H1 (cell line): ENCODE measurements around the gene PMS2. TPM values are rescaled to one million over a fixed set of nuclear protein-coding genes. Genes with fewer than 3 reads are reported as not detected.

Experiments
- CTCF ChIA-PET: fragments of 300-600 bp; sonication (Branson Sonifier 250); formaldehyde crosslinking; loops from one replicate; lab custom pipeline; 2021; ENCODE audit not compliant: partially characterized antibody; lab: Charles Lee
- POLR2A ChIA-PET: fragments of 300-600 bp; sonication (Branson Sonifier 250); formaldehyde crosslinking; loops from one replicate; lab custom pipeline; 2021; ENCODE audit warnings: inconsistent platforms; ENCODE audit not compliant: partially characterized antibody; lab: Charles Lee
- DNase-seq, 2 experiments: peaks; one replicate each; pipeline versions ENCODE4 v3.0.0 to v3.0.0-alpha.2; 2010 to 2022; ENCODE audit warnings: low spot score in 2 of 2, low read depth in 1 of 2, mixed read lengths in 1 of 2
- FAIRE-seq: peaks from 2 replicates; lab custom pipeline; 2011; peaks lifted over from hg19 to GRCh38; lab: Jason Lieb, UNC
- H2AFZ ChIP-seq: 2 replicates; pipeline ENCODE4 v1.8.1; 2012; ENCODE audit warnings: low read length, inconsistent platforms
- H2AK5ac ChIP-seq: 2 replicates; pipeline ENCODE4 v1.6.1; 2013; ENCODE audit warnings: low read depth, low read length
- H2BK120ac ChIP-seq: replicated peaks from 2 replicates; pipeline ENCODE3; 2013; ENCODE audit warnings: low read depth, low read length, inconsistent platforms
- H2BK12ac ChIP-seq: 2 replicates; pipeline ENCODE4 v1.6.1; 2013; ENCODE audit warnings: low read depth, low read length
- H2BK15ac ChIP-seq: 2 replicates; pipeline ENCODE4 v1.6.1; 2013; ENCODE audit warnings: low read length
- H2BK20ac ChIP-seq: 2 replicates; pipeline ENCODE4 v1.6.1; 2013; ENCODE audit warnings: low read length
- H2BK5ac ChIP-seq: 2 replicates; pipeline ENCODE4 v1.6.1; 2013; ENCODE audit warnings: low read depth, low read length
- H3K14ac ChIP-seq: 2 replicates; pipeline ENCODE4 v1.6.1; 2013; ENCODE audit warnings: inconsistent platforms; ENCODE audit not compliant: insufficient read length
- H3K18ac ChIP-seq: 2 replicates; pipeline ENCODE4 v1.6.1; 2013; ENCODE audit warnings: low read length; ENCODE audit errors: extremely low read depth
- H3K23ac ChIP-seq: 2 replicates; pipeline ENCODE4 v1.6.1; 2013; ENCODE audit warnings: inconsistent platforms; ENCODE audit not compliant: insufficient read length
- H3K23me2 ChIP-seq: 2 replicates; pipeline ENCODE4 v1.6.1; 2013; ENCODE audit warnings: low read depth, low read length
- H3K27ac ChIP-seq: 2 replicates; pipeline ENCODE4 v1.6.1; 2011; ENCODE audit warnings: low read depth, low read length, inconsistent platforms
- H3K27me3 ChIP-seq, 4 experiments: replicated peaks in 1 of 4; 1 replicate in 1 of 4; 2 replicates in 3 of 4; pipeline versions ENCODE4 v1.6.1 to v1.8.1; 2011 to 2013; ENCODE audit warnings: low read length in 3 of 4, mild to moderate bottlenecking in 3 of 4, inconsistent platforms in 2 of 4, mixed read lengths in 2 of 4, moderate library complexity in 1 of 4; ENCODE audit not compliant: control insufficient read depth in 3 of 4, insufficient read depth in 3 of 4; ENCODE audit errors: extremely low read depth in 1 of 4
- H3K36me3 ChIP-seq, 4 experiments: 2 replicates each; pipeline versions ENCODE4 v1.6.1 to v1.8.1; 2011 to 2013; ENCODE audit warnings: mild to moderate bottlenecking in 4 of 4, low read length in 3 of 4, moderate library complexity in 2 of 4, control low read depth in 1 of 4, inconsistent platforms in 1 of 4; ENCODE audit not compliant: insufficient read depth in 4 of 4, control insufficient read depth in 2 of 4
- H3K4ac ChIP-seq: replicated peaks from 2 replicates; pipeline ENCODE3; 2013; ENCODE audit warnings: low read length, low read depth, mixed read lengths, inconsistent platforms; ENCODE audit not compliant: insufficient read length
- H3K4me1 ChIP-seq, 4 experiments: replicated peaks in 1 of 4; 1 replicate in 1 of 4; 2 replicates in 3 of 4; pipeline versions ENCODE4 v1.6.1 to v1.8.1; 2011 to 2013; ENCODE audit warnings: low read length in 3 of 4, inconsistent platforms in 2 of 4, mixed read lengths in 1 of 4; ENCODE audit not compliant: insufficient read depth in 4 of 4, control insufficient read depth in 3 of 4
- H3K4me2 ChIP-seq, 2 experiments: 2 replicates each; pipeline versions ENCODE4 v1.6.1 to v1.8.1; 2011 to 2013; ENCODE audit warnings: low read depth in 2 of 2, low read length in 2 of 2, control low read depth in 1 of 2, inconsistent platforms in 1 of 2, mild to moderate bottlenecking in 1 of 2; ENCODE audit not compliant: insufficient read depth in 1 of 2
- H3K4me3 ChIP-seq, 4 experiments: fragments of 200-600, 300-600 bp in 1 of 4; sonication (generic), shearing (Covaris generic), sonication (Bioruptor Twin) in 1 of 4; 2 replicates each; pipeline versions ENCODE4 v1.5.1 to v1.8.1; 2011 to 2016; ENCODE audit warnings: low read length in 4 of 4, low read depth in 3 of 4, control low read depth in 2 of 4, inconsistent platforms in 2 of 4, mild to moderate bottlenecking in 2 of 4, mixed read lengths in 1 of 4, moderate library complexity in 1 of 4; ENCODE audit not compliant: insufficient read depth in 2 of 4; ENCODE audit errors: extremely low read depth in 1 of 4
- H3K56ac ChIP-seq: replicated peaks from 2 replicates; pipeline ENCODE3; 2013; ENCODE audit warnings: low read depth, mild to moderate bottlenecking, mixed read lengths, low read length, inconsistent platforms; ENCODE audit not compliant: insufficient read length
- H3K79me1 ChIP-seq: 2 replicates; pipeline ENCODE4 v1.6.1; 2013; ENCODE audit warnings: low read depth, low read length, control low read depth
- H3K79me2 ChIP-seq, 2 experiments: 2 replicates each; pipeline versions ENCODE4 v1.6.1 to v1.8.1; 2012 to 2013; ENCODE audit warnings: low read length in 2 of 2, mild to moderate bottlenecking in 2 of 2, inconsistent platforms in 1 of 2; ENCODE audit not compliant: insufficient read depth in 2 of 2, control insufficient read depth in 1 of 2
- H3K9ac ChIP-seq, 4 experiments: replicated peaks in 1 of 4; 1 replicate in 1 of 4; 2 replicates in 3 of 4; pipeline versions ENCODE4 v1.6.1 to v1.8.1; 2011 to 2013; ENCODE audit warnings: low read depth in 3 of 4, low read length in 3 of 4, control low read depth in 2 of 4, mild to moderate bottlenecking in 2 of 4, moderate library complexity in 2 of 4, inconsistent platforms in 1 of 4; ENCODE audit errors: extremely low read depth in 1 of 4
- H3K9me3 ChIP-seq, 2 experiments: 2 replicates each; pipeline versions ENCODE4 v1.6.1 to v1.8.1; 2012 to 2013; ENCODE audit warnings: mild to moderate bottlenecking in 2 of 2, moderate library complexity in 2 of 2, control low read depth in 1 of 2, inconsistent platforms in 1 of 2, low read depth in 1 of 2, low read length in 1 of 2, mixed read lengths in 1 of 2; ENCODE audit not compliant: insufficient read depth in 2 of 2
- H4K20me1 ChIP-seq, 2 experiments: replicated peaks in 1 of 2; 2 replicates each; pipeline versions ENCODE3 to v1.8.1; 2011 to 2013; ENCODE audit warnings: inconsistent platforms in 2 of 2, low read length in 2 of 2, mild to moderate bottlenecking in 1 of 2; ENCODE audit not compliant: insufficient read depth in 2 of 2, control insufficient read depth in 1 of 2
- H4K5ac ChIP-seq: 2 replicates; pipeline ENCODE4 v1.6.1; 2013; ENCODE audit warnings: low read length, low read depth, mixed read lengths, inconsistent platforms; ENCODE audit not compliant: insufficient read length
- H4K8ac ChIP-seq: 2 replicates; pipeline ENCODE4 v1.8.0; 2013; ENCODE audit warnings: mild to moderate bottlenecking, moderate library complexity, low read length, inconsistent platforms; ENCODE audit not compliant: insufficient read depth; ENCODE audit errors: extremely low read depth
- H4K91ac ChIP-seq: replicated peaks from 2 replicates; pipeline ENCODE3; 2013; ENCODE audit warnings: low read length, mixed read lengths, inconsistent platforms; ENCODE audit not compliant: insufficient read length
- RBBP5 ChIP-seq: IDR thresholded peaks from 2 replicates; pipeline ENCODE4 v1.7.1; 2012; ENCODE audit warnings: low read depth, mild to moderate bottlenecking, inconsistent platforms, low read length, moderate library complexity, borderline replicate concordance
- TBP ChIP-seq: IDR thresholded peaks from 2 replicates; pipeline ENCODE4 v1.6.1; 2011; ENCODE audit warnings: low read depth, low read length, improper control_type of control experiment
- WGBS, 2 experiments: shearing (Covaris generic) in 1 of 2; methylation state at CpG; one replicate each; pipeline versions ENCODE4 v1.1.6 to v1.1.7; 2013 to 2015; ENCODE audit warnings: low lambda C conversion rate in 2 of 2, mixed read lengths in 2 of 2, inconsistent platforms in 1 of 2, low coverage in 1 of 2, missing lambda C conversion rate in 1 of 2; ENCODE audit not compliant: insufficient replicate concordance in 2 of 2, insufficient coverage in 1 of 2, insufficient read length in 1 of 2; ENCODE audit errors: extremely low coverage in 1 of 2, missing lambda C conversion rate in 1 of 2; 5-methylcytosine and 5-hydroxymethylcytosine counted together
- polyA plus RNA-seq, 7 experiments: library from polyadenylated mRNA; depleted of rRNA in 3 of 7; stranded (reverse) in 5 of 7; unstranded in 2 of 7; fragments of >200 nt in 5 of 7; fragments of 200-250 nt in 2 of 7; gene quantifications; 1 replicate in 5 of 7; 2 replicates in 1 of 7; 4 replicates in 1 of 7; pipeline versions ENCODE4 v1.2.1 to v1.2.3, GENCODE V29; 2011 to 2013; ENCODE audit warnings: missing spikeins in 2 of 7, mixed read lengths in 2 of 7
- total RNA-seq: library from RNA; stranded (reverse); fragmentation: NEBNext Ultra II Directional; extraction: Animal tissue kit (Norgen Biotek cat#: 25700); gene quantifications from 2 replicates; pipeline ENCODE4 v1.2.1, GENCODE V29; 2021
- TF ChIP-seq, protein P1 (sequence below): IDR thresholded peaks from 2 replicates; pipeline ENCODE4 v1.6.1; 2011; ENCODE audit warnings: low read depth, mild to moderate bottlenecking, low read length; ENCODE audit not compliant: insufficient read depth

Gene PMS2
- total and polyA plus RNA-seq, 2 of the 8 experiments (the other 6 are each of a cell fraction or from before 2014, with no cell fraction given) = 4.8 to 12.1 TPM

DNA sequence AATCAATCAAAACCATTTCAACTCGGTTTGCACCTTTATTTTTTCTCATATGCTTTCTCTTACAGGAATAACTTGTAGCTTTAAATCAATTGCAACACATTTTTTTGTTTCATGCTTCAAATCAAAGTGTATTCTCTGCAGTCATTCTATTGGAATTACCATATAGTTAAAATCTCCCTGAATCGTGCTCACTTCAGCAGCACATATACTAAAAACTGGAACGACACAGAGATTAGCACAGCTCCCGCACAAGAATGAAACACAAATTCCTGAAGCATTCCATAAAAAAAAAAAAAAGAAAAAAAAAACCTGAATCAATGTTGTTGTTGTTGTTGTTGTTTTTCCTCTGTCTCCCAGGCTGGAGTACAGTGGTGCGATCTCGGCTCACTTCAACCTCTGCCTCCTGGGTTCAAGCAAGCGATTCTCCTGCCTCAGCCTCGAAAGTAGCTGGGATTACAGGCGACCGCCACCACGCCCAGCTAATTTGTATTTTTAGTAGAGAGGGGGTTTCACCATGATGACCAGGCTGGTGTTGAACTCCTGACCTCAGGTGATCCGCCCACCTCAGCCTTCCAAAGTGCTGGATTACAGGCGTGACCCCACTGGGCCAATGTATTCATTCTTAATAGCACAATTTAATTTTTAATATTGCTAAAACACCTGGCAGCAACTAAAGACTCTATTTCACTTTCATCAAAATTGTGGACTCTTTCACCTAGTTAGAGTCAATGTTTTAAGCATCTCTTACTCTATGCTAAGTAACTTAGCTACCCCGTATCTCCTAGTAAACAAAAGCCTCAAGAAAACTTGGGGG, 48.7 kb upstream of the PMS2 start:
- no peak overlapping the region for H2BK5ac ChIP-seq
- DNase-seq = no peak
- H3K18ac ChIP-seq = no peak overlapping the region
- H3K9ac ChIP-seq = no peak overlapping the region; a peak in 1 of 7 replicates
- FAIRE-seq = no peak
- no peak overlapping the region for H2AK5ac ChIP-seq
- H3K4me3 ChIP-seq = peak overlapping the region; percentile 82 to 92 (median 86); a peak in 6 of 8 replicates
- H3K27me3 ChIP-seq = no peaks in the 10 kb centered on the region; a peak in 1 of 7 replicates
- no peak overlapping the region for H4K8ac ChIP-seq
- no peak overlapping the region for H3K27ac ChIP-seq
- ChIA-PET CTCF (interaction anchor here (0.6 to 1.3 kb wide), 3 partner anchors 26 to 56 kb away, joined by 3 to 4 read pairs (median 3); no protein-coding TSS in a partner anchor), POLR2A (no interaction called here)
- H2BK120ac ChIP-seq = no peak overlapping the region
- H2BK15ac ChIP-seq = no peak overlapping the region
- peaks cover 0 to 2% (median 0%) of the 10 kb centered on the region in 4 experiments; a peak in 1 of 7 replicates for H3K4me1 ChIP-seq
- no peaks in the 10 kb centered on the region for H3K79me1 ChIP-seq
- H3K4ac ChIP-seq = no peak overlapping the region
- no peak overlapping the region for H2BK20ac ChIP-seq
- 77% methylated on average over 14 of the region's 14 CpGs; no CpG with 5 or more reads in 1 of the 2 experiments for WGBS, 2 experiments
- no peak overlapping the region for H3K23ac ChIP-seq
- peaks cover 3 to 40% of the 10 kb centered on the region in 2 experiments for H3K79me2 ChIP-seq
- no peak overlapping the region for H3K14ac ChIP-seq
- TF ChIP-seq TBP (no peak), RBBP5 (no peak)
- TF ChIP-seq, protein P1, sequence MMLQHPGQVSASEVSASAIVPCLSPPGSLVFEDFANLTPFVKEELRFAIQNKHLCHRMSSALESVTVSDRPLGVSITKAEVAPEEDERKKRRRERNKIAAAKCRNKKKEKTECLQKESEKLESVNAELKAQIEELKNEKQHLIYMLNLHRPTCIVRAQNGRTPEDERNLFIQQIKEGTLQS = no peak
- TF ChIP-seq, all 59 proteins: peak for 0
- no peak overlapping the region for H4K91ac ChIP-seq
- H2AFZ ChIP-seq = no peak overlapping the region
- H3K23me2 ChIP-seq = no peaks in the 10 kb centered on the region
- no peak overlapping the region for H2BK12ac ChIP-seq
- peaks cover 0 to 14% (median 6%) of the 10 kb centered on the region in 4 experiments; a peak in 4 of 8 replicates for H3K36me3 ChIP-seq
- no peaks in the 10 kb centered on the region for H3K9me3 ChIP-seq
- H4K20me1 ChIP-seq = peaks cover 0 to 3% of the 10 kb centered on the region in 2 experiments
- H3K4me2 ChIP-seq = peak overlapping the region; percentile 61 to 64
- H4K5ac ChIP-seq = no peak overlapping the region
- H3K56ac ChIP-seq = no peak overlapping the region
